BLaER1 (cell line): ENCODE results near the gene BID.
A peak's percentile ranks its signal among the peaks of the same experiment; 100 is the strongest.

Source experiments
- H3K27ac ChIP-seq: shearing (Covaris generic); formaldehyde crosslinking; 2 replicates; pipeline ENCODE4 v1.8.1; 2022
- H3K27me3 ChIP-seq: shearing (Covaris generic); formaldehyde crosslinking; 2 replicates; pipeline ENCODE4 v1.8.1; 2022
- H3K36me3 ChIP-seq: shearing (Covaris generic); formaldehyde crosslinking; 2 replicates; pipeline ENCODE4 v1.8.1; 2022
- H3K4me1 ChIP-seq: shearing (Covaris generic); formaldehyde crosslinking; 2 replicates; pipeline ENCODE4 v1.8.1; 2022
- H3K4me2 ChIP-seq: shearing (Covaris generic); formaldehyde crosslinking; 2 replicates; pipeline ENCODE4 v1.8.1; 2022
- H3K4me3 ChIP-seq: shearing (Covaris generic); formaldehyde crosslinking; 2 replicates; pipeline ENCODE4 v1.8.1; 2022
- H3K9ac ChIP-seq: shearing (Covaris generic); formaldehyde crosslinking; 2 replicates; pipeline ENCODE4 v1.8.1; 2022
- H3K9me3 ChIP-seq: shearing (Covaris generic); formaldehyde crosslinking; 2 replicates; pipeline ENCODE4 v1.8.1; 2022
- H4K20me1 ChIP-seq: shearing (Covaris generic); formaldehyde crosslinking; 2 replicates; pipeline ENCODE4 v1.8.1; 2022
- Cebpa-rat ChIP-seq: shearing (Covaris generic); IDR thresholded peaks from 2 replicates; pipeline ENCODE4 v1.8.1; 2022

BID gene

GRCh38 chr22:17716529-17716928 lies 57.7 kb downstream of the BID start:
- Histone ChIP-seq H3K9ac (no peak overlapping the region), H3K27ac (no peak overlapping the region), H4K20me1 (no peaks in the 10 kb centered on the region), H3K4me3 (no peak overlapping the region), H3K4me2 (no peak overlapping the region), H3K27me3 (no peaks in the 10 kb centered on the region), H3K9me3 (no peaks in the 10 kb centered on the region), H3K4me1 (no peaks in the 10 kb centered on the region), H3K36me3 (0 out of 2 replicates have a peak, but pooled peaks cover 5% of the 10 kb centered on the region)
- no peak for TF ChIP-seq Cebpa-rat

DNA sequence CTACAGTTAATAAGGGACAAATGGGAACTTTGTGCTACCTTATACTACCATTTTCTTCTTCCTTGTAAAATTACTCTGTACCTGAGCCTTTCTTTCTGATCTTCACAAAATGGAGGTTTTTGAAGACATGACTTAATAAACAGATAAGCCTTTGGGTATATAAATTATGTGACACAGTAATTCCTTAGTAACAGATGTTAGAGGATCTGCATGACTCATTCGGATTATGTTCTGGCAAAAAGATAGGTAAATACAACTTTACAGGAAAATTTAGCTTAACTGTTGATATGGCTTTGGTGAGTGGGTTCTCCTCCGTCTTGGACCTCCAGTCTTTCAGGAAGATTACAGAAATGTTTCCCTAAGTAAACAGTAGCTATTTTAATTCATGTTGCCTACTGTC lies 61.8 kb downstream of the BID start:
- no peak for TF ChIP-seq Cebpa-rat
- Histone ChIP-seq H3K36me3 (peaks cover 11% of the 10 kb centered on the region; the same call in 1 of the 2 replicates), H3K4me2 (no peak overlapping the region), H3K9me3 (no peaks in the 10 kb centered on the region), H3K27ac (no peak overlapping the region), H4K20me1 (no peaks in the 10 kb centered on the region), H3K27me3 (no peaks in the 10 kb centered on the region), H3K4me1 (no peaks in the 10 kb centered on the region), H3K4me3 (no peak overlapping the region), H3K9ac (no peak overlapping the region)

GRCh38 chr22:17710023-17710422 lies 64.2 kb downstream of the BID start:
- no peak overlapping the region for H3K27ac ChIP-seq
- H3K36me3 ChIP-seq: peaks cover 18% of the 10 kb centered on the region; the same call in 1 of the 2 replicates
- no peak for TF ChIP-seq Cebpa-rat
- H3K4me3 ChIP-seq: no peak overlapping the region
- peaks cover 21% of the 10 kb centered on the region for H3K4me1 ChIP-seq
- no peaks in the 10 kb centered on the region for H3K9me3 ChIP-seq
- no peak overlapping the region for H3K4me2 ChIP-seq
- no peaks in the 10 kb centered on the region for H3K27me3 ChIP-seq
- H4K20me1 ChIP-seq: no peaks in the 10 kb centered on the region
- H3K9ac ChIP-seq: no peak overlapping the region

DNA sequence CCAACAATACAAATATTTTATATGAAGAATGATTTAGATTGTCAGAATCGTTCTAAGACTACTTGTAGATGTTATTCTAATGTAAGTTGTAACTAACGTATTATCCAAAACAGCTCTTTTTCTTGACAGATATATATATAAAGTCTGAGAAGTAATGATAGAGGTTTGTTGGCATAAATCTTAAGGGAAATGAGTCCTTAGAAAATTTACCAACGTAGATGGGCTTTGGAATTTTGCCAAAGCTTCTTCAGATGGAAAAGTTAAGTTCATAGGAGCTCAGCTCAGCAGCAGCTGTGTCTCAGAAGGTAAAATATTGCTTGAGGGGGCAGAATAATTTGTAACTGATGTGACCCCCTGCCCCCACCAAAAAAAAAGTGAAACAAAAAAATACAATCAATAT lies 66.7 kb downstream of the BID start:
- Histone ChIP-seq H3K4me1 (peaks cover 21% of the 10 kb centered on the region), H3K36me3 (peaks cover 37% of the 10 kb centered on the region), H3K9me3 (no peaks in the 10 kb centered on the region), H4K20me1 (no peaks in the 10 kb centered on the region), H3K4me3 (no peak overlapping the region), H3K27me3 (no peaks in the 10 kb centered on the region), H3K9ac (no peak overlapping the region), H3K27ac (no peak overlapping the region), H3K4me2 (no peak overlapping the region)
- TF ChIP-seq Cebpa-rat: no peak

- Histone ChIP-seq H3K4me1 (peaks cover 21% of the 10 kb centered on the region), H3K4me2 (peak overlapping the region; percentile 61), H3K27me3 (no peaks in the 10 kb centered on the region), H3K36me3 (peaks cover 42% of the 10 kb centered on the region), H3K9ac (no peak overlapping the region), H3K4me3 (no peak overlapping the region), H3K9me3 (no peaks in the 10 kb centered on the region), H4K20me1 (no peaks in the 10 kb centered on the region), H3K27ac (peak overlapping the region; percentile 51; the same call in 1 of the 2 replicates)
- TF ChIP-seq Cebpa-rat: no peak
These were observed 67.3 kb downstream of the BID start for GRCh38 chr22:17706947-17707346.

- Histone ChIP-seq H3K4me1 (peaks cover 21% of the 10 kb centered on the region), H3K4me3 (no peak overlapping the region; the same call in 1 of the 2 replicates), H3K4me2 (peak overlapping the region; percentile 61), H3K9me3 (no peaks in the 10 kb centered on the region), H3K9ac (peak overlapping the region; percentile 26; the same call in 1 of the 2 replicates), H3K27me3 (no peaks in the 10 kb centered on the region), H3K27ac (peak overlapping the region; percentile 51; the same call in 1 of the 2 replicates), H3K36me3 (peaks cover 42% of the 10 kb centered on the region), H4K20me1 (no peaks in the 10 kb centered on the region)
- TF ChIP-seq Cebpa-rat: no peak
These were observed 68.0 kb downstream of the BID start for GRCh38 chr22:17705951-17706900.

GRCh38 chr22:17705546-17705945 lies 68.7 kb downstream of the BID start:
- H3K9ac ChIP-seq: no peak overlapping the region

DNA sequence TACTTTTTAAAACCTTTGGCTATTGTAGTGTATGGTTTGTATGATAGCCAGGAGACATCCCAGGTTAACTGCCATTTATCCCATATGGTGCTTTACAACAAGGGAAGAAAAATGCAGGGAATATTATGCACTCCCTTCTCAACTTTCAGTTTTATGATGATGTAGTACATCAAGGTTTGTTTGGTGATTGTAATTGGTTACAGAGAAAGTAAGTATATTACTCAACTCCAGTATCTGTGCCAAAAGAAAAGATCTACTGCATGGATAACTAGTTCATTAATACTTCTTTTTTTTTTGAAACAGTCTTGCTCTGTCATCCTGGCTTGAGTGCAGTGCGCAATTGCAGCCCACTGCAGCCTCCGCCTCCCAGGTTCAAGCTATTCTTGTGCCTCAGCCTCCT lies 70.5 kb downstream of the BID start:
- H3K27me3 ChIP-seq: no peaks in the 10 kb centered on the region
- no peak overlapping the region for H3K27ac ChIP-seq
- no peak overlapping the region for H3K9ac ChIP-seq
- no peak for TF ChIP-seq Cebpa-rat
- H4K20me1 ChIP-seq: no peaks in the 10 kb centered on the region
- no peak overlapping the region for H3K4me3 ChIP-seq
- no peak overlapping the region for H3K4me2 ChIP-seq
- no peaks in the 10 kb centered on the region for H3K9me3 ChIP-seq
- H3K4me1 ChIP-seq: peaks cover 21% of the 10 kb centered on the region
- H3K36me3 ChIP-seq: peaks cover 34% of the 10 kb centered on the region

More at GRCh38 chr22:17705546-17705945, 68.7 kb downstream of the BID start:
- Histone ChIP-seq H4K20me1 (no peaks in the 10 kb centered on the region), H3K27ac (no peak overlapping the region), H3K4me1 (peaks cover 21% of the 10 kb centered on the region), H3K4me2 (peak overlapping the region; percentile 61), H3K4me3 (no peak overlapping the region), H3K27me3 (no peaks in the 10 kb centered on the region), H3K9me3 (no peaks in the 10 kb centered on the region), H3K36me3 (peaks cover 42% of the 10 kb centered on the region)
- no peak for TF ChIP-seq Cebpa-rat

GRCh38 chr22:17700778-17701177 lies 73.5 kb downstream of the BID start:
- peaks cover 5% of the 10 kb centered on the region for H3K4me1 ChIP-seq
- no peak for TF ChIP-seq Cebpa-rat
- H4K20me1 ChIP-seq: no peaks in the 10 kb centered on the region
- H3K36me3 ChIP-seq: peaks cover 57% of the 10 kb centered on the region
- H3K9ac ChIP-seq: no peak overlapping the region
- no peak overlapping the region for H3K27ac ChIP-seq
- no peak overlapping the region for H3K4me3 ChIP-seq
- no peaks in the 10 kb centered on the region for H3K9me3 ChIP-seq
- no peak overlapping the region for H3K4me2 ChIP-seq
- no peaks in the 10 kb centered on the region for H3K27me3 ChIP-seq

DNA sequence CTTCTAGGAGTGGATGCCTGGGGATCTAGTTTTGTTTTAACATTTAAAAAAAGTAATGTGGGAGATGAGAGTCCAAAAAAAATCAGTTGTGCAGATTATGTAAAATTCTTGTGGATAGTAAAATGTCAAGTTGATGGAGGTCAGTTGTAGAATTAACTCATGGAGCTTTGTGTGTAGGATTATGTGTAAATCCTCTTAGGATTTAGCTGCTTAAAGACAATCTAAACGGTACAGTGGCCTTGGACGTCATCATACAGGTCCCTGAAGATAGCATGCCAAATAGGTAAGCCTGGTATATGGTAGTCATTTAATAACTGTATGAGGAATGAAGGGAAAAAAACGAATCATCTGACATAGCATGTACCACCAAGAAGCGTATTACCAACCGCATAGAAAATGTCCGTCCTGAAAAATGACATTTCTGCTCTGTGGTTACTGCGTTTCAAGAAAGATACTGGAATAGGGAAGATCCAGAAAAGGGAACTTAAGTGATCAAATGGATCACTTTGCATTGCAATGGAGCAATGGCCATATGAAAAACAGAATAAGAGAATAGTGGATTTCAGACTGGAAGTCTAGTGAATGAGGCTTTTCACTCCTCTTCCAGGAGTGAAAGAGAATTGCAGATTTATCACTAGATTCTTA lies 74.5 kb downstream of the BID start:
- Histone ChIP-seq H3K4me1 (no peaks in the 10 kb centered on the region), H4K20me1 (no peaks in the 10 kb centered on the region), H3K27me3 (no peaks in the 10 kb centered on the region), H3K27ac (no peak overlapping the region), H3K4me2 (no peak overlapping the region), H3K9me3 (no peaks in the 10 kb centered on the region), H3K4me3 (no peak overlapping the region), H3K9ac (no peak overlapping the region), H3K36me3 (peaks cover 55% of the 10 kb centered on the region)
- no peak for TF ChIP-seq Cebpa-rat
